ENCODE data around the gene STX10.

Gene STX10

DNA sequence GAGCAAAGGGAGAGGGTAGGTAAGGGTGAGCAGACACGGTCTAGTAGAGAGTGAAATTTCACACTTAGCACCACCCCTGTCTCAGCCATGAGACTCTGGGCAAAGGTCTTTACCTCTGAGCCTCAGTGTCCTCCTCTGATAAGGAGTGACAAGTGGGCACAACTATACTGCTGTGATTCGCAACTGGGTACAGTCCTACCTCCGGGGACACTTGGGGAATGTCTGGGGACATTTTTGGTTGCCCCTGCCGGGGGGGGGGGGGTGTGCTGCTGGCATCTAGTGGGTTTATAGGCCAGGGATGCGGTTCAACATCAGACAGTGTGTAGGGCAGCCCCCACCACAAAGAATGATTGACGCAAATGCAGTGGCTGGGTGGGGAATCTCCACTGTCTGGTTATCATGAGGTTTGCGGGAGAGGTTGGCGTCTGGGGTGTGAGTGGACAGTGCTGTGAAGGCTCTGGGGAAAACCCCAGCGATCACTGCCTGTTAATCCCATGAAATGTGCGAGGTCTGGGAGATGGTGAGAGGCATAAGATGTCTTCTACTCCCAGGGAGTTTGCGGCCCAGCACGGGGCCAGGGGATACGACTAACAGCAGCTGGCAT lies 27.8 kb downstream of the STX10 start:
- DNase-seq (ENCODE audit: extremely low read depth, low read depth): no peak

DNA sequence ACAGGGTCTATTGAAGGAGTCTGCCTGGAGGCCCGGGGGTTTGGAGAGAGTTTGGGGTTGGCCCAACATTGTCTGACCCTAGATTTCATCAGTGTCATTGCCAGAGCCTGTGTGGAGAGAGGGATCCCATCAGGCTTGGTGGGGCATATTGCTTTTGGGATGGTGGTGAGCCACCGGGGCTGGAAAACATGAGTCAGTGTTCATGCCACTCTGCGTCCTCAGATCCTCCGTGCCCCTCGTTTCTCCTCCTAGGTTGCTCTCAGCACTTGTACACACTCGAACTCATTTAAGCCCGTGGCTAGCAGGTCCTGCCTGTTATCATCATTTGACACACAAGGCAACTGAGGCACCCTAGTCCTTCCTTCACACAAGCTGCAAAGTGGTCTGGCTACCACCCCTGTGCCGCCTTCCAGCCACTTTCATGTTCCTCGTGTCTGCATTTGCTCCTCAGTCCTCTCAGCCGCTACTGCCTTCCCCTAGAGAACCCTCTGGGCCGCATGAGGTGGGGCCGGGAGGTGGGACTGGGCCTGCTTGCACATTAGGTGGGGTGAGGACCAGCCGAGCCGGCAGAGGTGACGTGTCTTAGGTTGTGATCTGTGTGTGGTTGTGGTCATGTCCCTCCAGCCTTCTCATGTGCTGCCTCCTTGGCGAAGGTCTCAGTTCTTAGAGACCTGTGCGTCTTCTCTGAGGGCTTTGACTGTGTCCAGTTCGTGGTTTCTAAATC lies 28.5 kb downstream of the STX10 start:
- no peak for DNase-seq (ENCODE audit: extremely low read depth, low read depth)

More for the DNA sequence above, 27.8 kb downstream of the STX10 start:
- TF ChIP-seq CTCF (IDR thresholded peaks at IDR 0.05; ENCODE audit: low read depth, low read length): no peak

GRCh38 chr19:13120817-13121216 lies 29.4 kb downstream of the STX10 start:
- no peak for TF ChIP-seq CTCF (IDR thresholded peaks at IDR 0.05; ENCODE audit: low read depth, low read length)
- no peak for DNase-seq (ENCODE audit: extremely low read depth, low read depth)

More for the DNA sequence above, 28.5 kb downstream of the STX10 start:
- TF ChIP-seq CTCF (IDR thresholded peaks at IDR 0.05; ENCODE audit: low read depth, low read length): no peak

DNA sequence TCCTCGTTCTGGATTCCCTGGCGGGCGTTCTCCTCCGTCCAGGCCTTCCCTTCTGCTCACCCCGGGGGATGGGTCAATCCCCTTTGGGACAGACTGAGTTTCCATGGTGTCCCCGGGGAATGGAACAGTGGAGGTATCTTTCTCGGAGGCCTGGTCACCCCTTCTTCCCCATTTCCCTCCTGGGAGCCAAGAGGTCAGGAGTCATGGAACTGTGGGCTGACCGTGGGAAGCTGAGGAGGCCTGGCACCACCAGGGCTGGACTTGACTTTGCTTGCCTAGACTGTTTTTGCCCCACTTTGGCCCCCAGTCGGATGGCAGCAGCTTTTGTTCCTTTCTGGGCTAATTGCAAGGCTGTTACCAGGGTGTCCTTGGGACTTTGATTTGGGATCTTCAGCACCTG lies 30.1 kb downstream of the STX10 start:
- no peak for TF ChIP-seq CTCF (IDR thresholded peaks at IDR 0.05; ENCODE audit: low read depth, low read length)

GRCh38 chr19:13119627-13120026 lies 30.5 kb downstream of the STX10 start:
- DNase-seq (ENCODE audit: extremely low read depth, low read depth): no peak

More for the DNA sequence above, 30.1 kb downstream of the STX10 start:
- no peak for DNase-seq (ENCODE audit: extremely low read depth, low read depth)

DNA sequence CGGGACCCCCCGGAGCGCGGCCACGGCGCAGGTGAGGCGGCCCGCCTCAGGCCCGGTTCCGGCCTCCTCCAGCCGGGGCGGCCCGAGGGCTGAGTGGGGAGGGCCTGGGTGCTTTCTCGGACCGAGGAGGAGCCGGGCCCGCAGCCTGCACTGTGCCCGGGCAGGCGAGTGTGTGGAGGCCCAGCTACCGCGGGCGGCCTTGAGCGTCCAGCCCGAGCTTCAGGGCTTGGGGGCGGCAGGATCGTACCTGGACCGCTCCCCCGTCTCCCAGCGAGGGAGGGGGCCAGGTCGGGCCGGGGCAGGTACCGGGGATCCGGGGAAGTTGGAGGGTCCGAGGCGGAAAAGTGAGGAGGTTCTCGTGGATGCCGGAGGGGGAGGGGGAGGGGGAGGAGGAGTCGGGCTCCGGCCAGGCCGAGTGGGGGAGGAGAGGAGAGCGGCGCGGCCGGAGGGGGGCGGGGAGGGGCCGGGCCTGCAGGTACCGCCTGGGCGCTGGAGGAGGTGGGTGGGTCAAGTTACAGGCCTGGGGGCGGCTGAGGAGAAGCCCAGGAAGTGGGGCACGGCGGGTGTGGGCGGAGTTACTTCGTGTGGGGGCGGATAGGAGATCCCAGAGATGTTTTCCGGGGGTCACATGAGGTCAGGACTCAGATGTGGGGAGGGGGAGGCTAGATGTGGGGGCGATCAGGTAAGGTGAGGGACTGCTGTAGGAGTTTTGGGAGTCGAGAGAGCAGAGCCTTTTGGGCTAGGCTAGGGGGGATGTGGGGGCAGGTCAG lies 31.6 kb downstream of the STX10 start:
- DNase-seq (ENCODE audit: extremely low read depth, low read depth): no peak

More at GRCh38 chr19:13119627-13120026, 30.5 kb downstream of the STX10 start:
- no peak for TF ChIP-seq CTCF (IDR thresholded peaks at IDR 0.05; ENCODE audit: low read depth, low read length)

More for the DNA sequence above, 31.6 kb downstream of the STX10 start:
- TF ChIP-seq CTCF (IDR thresholded peaks at IDR 0.05; ENCODE audit: low read depth, low read length): no peak

Measured in AG09319 (cell line).